Peyer's patch (tissue), 4 donors: ENCODE results near the gene THOC1. TPM values are rescaled to one million over a fixed set of nuclear protein-coding genes. Genes with fewer than 3 reads are reported as not detected.
"Not testable (repeated sequence)": the region's sequence is repeated elsewhere in the genome, so short reads cannot be mapped to it uniquely, and the experiment has no call there.

Experiments used
- DNase-seq, 3 donors: peaks; one replicate each; pipeline ENCODE4 v3.0.0-alpha.2; 2017 to 2019
- H3K27ac ChIP-seq, 4 donors: fragments of 200-600 bp; sonication (generic); one replicate each; pipeline ENCODE4 v1.5.1; 2016 to 2019
- H3K27me3 ChIP-seq, 2 donors: fragments of 200-600 bp; sonication (generic); one replicate each; pipeline ENCODE4 v1.5.1; 2019
- H3K36me3 ChIP-seq, 3 donors: fragments of 200-600 bp; sonication (generic); one replicate each; pipeline ENCODE4 v1.5.1; 2016 to 2019
- H3K4me1 ChIP-seq, 4 donors: fragments of 200-600 bp; sonication (generic); one replicate each; pipeline ENCODE4 v1.5.1; 2016 to 2019
- H3K4me3 ChIP-seq, 4 donors: fragments of 200-600 bp; sonication (generic); 1 replicate in 3 of 4; 2 replicates in 1 of 4; pipeline ENCODE4 v1.5.1; 2016 to 2019; ENCODE audit warnings: mild to moderate bottlenecking in 1 of 4
- H3K9me3 ChIP-seq, 4 donors: fragments of 200-600 bp; sonication (generic); one replicate each; pipeline ENCODE4 v1.5.1; 2016 to 2019; ENCODE audit warnings: mild to moderate bottlenecking in 1 of 4
- CTCF ChIP-seq, 6 experiments: fragments of 450-650 bp in 4 of 6; fragments of 200-600 bp in 2 of 6; sonication (generic) in 1 of 6; IDR thresholded peaks; one replicate each; pipeline ENCODE4 v1.5.1; 2017 to 2019; ENCODE audit warnings: antibody characterized with exemption in 6 of 6, mild to moderate bottlenecking in 3 of 6, moderate library complexity in 1 of 6
- POLR2A ChIP-seq, 2 donors: fragments of 450-650 bp; IDR thresholded peaks; one replicate each; pipeline ENCODE4 v1.5.1; 2017; ENCODE audit warnings: antibody characterized with exemption in 2 of 2, mild to moderate bottlenecking in 2 of 2, moderate library complexity in 2 of 2
- total RNA-seq, 4 donors: library from RNA; depleted of rRNA; stranded (reverse); fragments of >200 nt; gene quantifications; one replicate each; pipeline ENCODE4 v1.1.0, GENCODE V29; 2016

The THOC1 gene
- total RNA-seq, 4 donors from 2014 or later, result 43.3 to 125 (median 49.3) TPM

GRCh38 chr18:292271-292670, 24.4 kb upstream of the THOC1 start:
- Histone ChIP-seq H3K36me3 (no peaks in the 10 kb centered on the region), H3K4me1 (no peaks in the 10 kb centered on the region), H3K27ac (no peak overlapping the region), H3K9me3 (no peaks in the 10 kb centered on the region), H3K4me3 (no peak overlapping the region), H3K27me3 (no peaks in the 10 kb centered on the region)
- no peak for DNase-seq
- no peak for TF ChIP-seq CTCF (IDR thresholded peaks at IDR 0.05)
- TF ChIP-seq POLR2A (IDR thresholded peaks at IDR 0.05), result no peak

- not testable (repeated sequence) for H3K9me3 ChIP-seq, H3K27ac ChIP-seq, H3K4me3 ChIP-seq, H3K36me3 ChIP-seq, H3K27me3 ChIP-seq, H3K4me1 ChIP-seq, DNase-seq
These were observed 22.1 kb upstream of the THOC1 start for GRCh38 chr18:289970-290369.

GRCh38 chr18:289026-289425, 21.2 kb upstream of the THOC1 start:
- H3K27me3 ChIP-seq, result no peaks in the 10 kb centered on the region
- H3K4me1 ChIP-seq, result no peaks in the 10 kb centered on the region
- no peak overlapping the region for H3K4me3 ChIP-seq
- no peak overlapping the region for H3K27ac ChIP-seq
- no peaks in the 10 kb centered on the region for H3K36me3 ChIP-seq
- H3K9me3 ChIP-seq, result no peaks in the 10 kb centered on the region
- DNase-seq, result no peak
- no peak for TF ChIP-seq CTCF (IDR thresholded peaks at IDR 0.05)
- TF ChIP-seq POLR2A (IDR thresholded peaks at IDR 0.05), result no peak

- H3K4me3 ChIP-seq, result no peak overlapping the region
- no peaks in the 10 kb centered on the region for H3K27me3 ChIP-seq
- H3K9me3 ChIP-seq, result no peaks in the 10 kb centered on the region
- no peak for TF ChIP-seq POLR2A (IDR thresholded peaks at IDR 0.05)
- peak in 3 of 6 experiments; percentile 16 to 40 (median 19) for TF ChIP-seq CTCF (IDR thresholded peaks at IDR 0.05)
- H3K27ac ChIP-seq, result no peak overlapping the region
- H3K4me1 ChIP-seq, result no peaks in the 10 kb centered on the region
- H3K36me3 ChIP-seq, result no peaks in the 10 kb centered on the region
- no peak for DNase-seq
These were observed 18.9 kb upstream of the THOC1 start for GRCh38 chr18:286515-287310.

GRCh38 chr18:285817-286216, 18.0 kb upstream of the THOC1 start:
- Histone ChIP-seq H3K36me3 (no peaks in the 10 kb centered on the region), H3K4me1 (no peaks in the 10 kb centered on the region), H3K4me3 (no peak overlapping the region), H3K27me3 (no peaks in the 10 kb centered on the region), H3K9me3 (no peaks in the 10 kb centered on the region), H3K27ac (no peak overlapping the region)
- TF ChIP-seq POLR2A (IDR thresholded peaks at IDR 0.05) (no peak), CTCF (IDR thresholded peaks at IDR 0.05) (no peak)
- no peak for DNase-seq

GRCh38 chr18:275486-275885, 7.6 kb upstream of the THOC1 start:
- no peak overlapping the region for H3K4me3 ChIP-seq
- no peaks in the 10 kb centered on the region for H3K4me1 ChIP-seq
- no peaks in the 10 kb centered on the region for H3K36me3 ChIP-seq
- H3K9me3 ChIP-seq, result no peaks in the 10 kb centered on the region
- no peak for DNase-seq
- H3K27me3 ChIP-seq, result no peaks in the 10 kb centered on the region
- no peak for TF ChIP-seq CTCF (IDR thresholded peaks at IDR 0.05)
- TF ChIP-seq POLR2A (IDR thresholded peaks at IDR 0.05), result no peak
- no peak overlapping the region for H3K27ac ChIP-seq
